Right renal cortex interstitium (tissue), 3 donors: ENCODE results near the gene GPR141. TPM values are rescaled to one million over a fixed set of nuclear protein-coding genes. Genes with fewer than 3 reads are reported as not detected.

ENCODE experiments used
- DNase-seq, 3 donors: peaks; one replicate each; pipeline ENCODE4 v3.0.0-alpha.2; 2013; ENCODE audit warnings: low read depth in 3 of 3, low spot score in 2 of 3
- polyA plus RNA-seq, 3 donors: library from polyadenylated mRNA; unstranded; fragments of 120-200 nt; gene quantifications; one replicate each; pipeline ENCODE4 v1.2.1, GENCODE V29; 2013; ENCODE audit not compliant: insufficient read length in 3 of 3

GPR141 gene, protein sequence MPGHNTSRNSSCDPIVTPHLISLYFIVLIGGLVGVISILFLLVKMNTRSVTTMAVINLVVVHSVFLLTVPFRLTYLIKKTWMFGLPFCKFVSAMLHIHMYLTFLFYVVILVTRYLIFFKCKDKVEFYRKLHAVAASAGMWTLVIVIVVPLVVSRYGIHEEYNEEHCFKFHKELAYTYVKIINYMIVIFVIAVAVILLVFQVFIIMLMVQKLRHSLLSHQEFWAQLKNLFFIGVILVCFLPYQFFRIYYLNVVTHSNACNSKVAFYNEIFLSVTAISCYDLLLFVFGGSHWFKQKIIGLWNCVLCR
- under 1 TPM; 0.19 to 0.44 (median 0.42) TPM for polyA plus RNA-seq

DNA sequence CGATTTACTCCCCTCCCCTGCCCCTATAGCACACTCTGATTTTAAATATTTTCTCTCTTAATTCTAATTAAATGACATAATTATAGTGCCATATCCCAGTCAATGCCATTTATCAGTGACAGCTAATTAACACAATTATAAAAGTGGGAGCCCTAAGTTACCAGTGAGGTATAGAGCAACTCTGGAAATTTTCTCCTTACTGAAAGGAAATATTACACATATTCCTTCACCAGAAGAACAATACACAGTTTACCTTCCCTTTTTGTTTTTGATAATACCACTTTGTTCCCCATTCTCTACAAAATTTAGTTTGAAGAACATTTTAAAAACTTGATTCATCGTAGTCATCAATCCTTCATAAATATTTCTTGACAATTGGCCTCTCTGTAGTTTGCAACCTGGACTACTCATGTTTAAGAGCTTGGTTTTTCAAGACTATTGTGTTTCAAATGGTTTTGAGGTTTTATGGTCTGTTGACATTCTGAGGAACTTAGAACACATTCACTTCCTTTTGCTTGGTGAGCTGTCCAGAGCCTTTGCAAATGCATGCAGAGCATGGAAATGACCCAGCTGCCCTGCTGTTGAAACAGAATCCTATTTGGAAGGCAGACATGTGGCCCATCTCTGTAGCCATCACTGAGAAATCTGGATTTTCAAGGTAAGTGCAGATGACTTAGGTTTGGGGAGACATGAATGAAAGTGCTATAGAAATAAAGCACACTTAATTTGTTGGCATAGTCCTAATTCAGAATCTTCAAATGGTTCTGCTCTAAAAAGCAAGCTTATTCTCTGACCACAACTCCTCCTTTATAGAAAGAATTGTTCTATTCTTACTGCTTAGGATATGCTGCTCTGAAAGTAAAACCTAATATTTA, at the start of gene GPR141:
TSS of gene GPR141 (plus strand) at position 521 of the 875 bp plus-strand sequence. CDS start 56,628 bp downstream, outside the sequence.
- DNase-seq: peak in 2 of 3 donors; percentile 9 to 19

DNA sequence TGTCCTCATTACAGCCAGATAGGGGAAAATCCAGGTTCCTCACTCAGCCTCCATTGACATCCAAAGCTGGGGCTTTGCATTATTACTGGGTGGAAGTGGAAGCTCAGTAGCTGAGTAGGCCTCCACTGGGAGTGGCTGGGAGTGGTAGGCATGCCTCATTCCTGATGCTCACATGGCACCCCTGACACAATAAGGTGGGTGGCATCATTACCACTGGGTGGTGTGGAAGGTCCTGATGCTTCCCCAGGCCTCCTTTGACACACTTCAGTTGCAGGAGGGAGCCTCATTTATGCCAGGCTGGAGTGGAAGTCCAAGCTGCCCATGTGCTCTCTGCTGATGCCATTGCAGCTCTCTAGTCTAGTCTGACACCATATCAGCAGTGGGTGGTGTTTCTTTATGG, 48.2 kb upstream of the GPR141 start:
- no peak for DNase-seq

DNA sequence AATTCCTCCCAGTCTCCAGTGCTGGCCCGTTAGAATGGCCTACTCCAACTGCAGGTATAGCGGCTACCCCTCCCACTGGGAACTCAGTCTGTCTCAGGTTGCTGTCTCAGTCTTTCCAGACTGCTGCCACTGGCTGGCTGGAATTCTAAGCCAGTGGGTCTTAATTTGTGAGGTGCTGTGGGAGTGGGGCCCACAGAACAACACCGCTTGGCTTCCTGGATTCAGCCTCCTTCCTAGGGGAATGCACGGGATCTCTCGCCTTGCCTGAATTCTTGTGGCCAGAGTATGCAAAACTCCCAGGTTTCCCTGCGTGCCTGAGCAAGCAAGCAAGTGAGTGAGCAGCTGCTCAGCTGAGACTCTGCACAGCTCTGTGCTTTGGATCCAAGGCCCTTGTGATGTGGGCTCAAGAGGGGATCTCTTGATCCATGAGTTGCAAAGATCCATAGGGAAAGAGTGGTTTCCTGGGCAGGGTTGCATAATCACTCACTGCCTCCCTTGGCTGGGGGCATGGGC, 41.5 kb upstream of the GPR141 start:
- DNase-seq: no peak

DNA sequence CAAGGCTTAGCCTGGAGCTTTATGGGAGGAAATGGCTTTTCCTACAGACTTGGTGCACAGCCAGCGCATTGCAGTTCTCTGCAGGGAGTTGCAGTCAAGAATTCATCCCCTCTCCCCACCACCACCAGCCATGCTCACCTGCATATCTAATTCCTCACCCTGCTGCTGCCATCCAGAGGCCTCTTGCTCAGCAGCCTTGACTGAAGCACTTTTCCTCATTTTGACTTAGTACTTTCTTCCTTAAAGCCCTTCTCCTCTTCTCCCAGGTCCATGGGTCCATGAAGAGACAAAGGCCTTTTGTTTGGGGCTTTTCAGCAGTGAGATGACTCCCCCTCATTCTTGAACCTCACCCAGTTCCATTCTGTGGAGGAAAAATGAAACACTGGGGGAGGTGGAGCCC, 39.7 kb upstream of the GPR141 start:
- peak in 1 of 3 donors; percentile 8 for DNase-seq

DNA sequence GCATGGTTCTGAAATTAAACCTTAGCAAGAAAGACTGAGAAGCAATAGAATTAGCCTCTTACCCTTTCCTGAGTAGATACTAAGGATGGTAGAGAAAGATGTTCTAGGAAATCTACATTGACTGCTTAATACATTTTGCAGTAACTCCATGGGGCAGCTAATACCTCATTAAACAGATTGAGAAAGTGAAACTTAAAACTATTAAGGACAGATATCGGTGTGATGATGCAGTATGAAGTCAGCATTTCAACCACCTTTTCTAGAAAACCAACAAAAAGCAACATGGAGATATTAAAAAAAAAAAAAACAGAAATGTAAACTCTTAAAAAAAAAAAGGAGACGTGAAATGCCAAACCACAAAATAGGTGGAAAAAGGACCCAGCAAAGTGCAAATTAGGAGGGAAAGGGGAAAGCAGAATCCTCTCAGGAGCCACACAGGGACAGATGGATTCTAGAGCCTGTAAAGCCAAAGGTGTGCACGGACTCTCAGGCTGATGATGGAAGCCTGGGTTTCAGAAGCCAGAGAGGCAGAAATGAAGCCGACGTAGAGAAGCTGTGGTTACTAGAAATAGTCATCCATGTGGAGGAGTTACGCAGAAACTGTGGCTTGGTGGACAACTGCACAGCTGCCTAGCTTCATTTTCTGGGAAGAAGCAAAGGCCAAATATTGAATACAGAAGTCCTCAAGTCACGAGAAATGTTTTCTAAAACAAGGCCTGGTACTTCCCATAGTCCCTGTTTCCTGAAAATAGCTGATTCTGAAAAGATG, 38.1 kb upstream of the GPR141 start:
- no peak for DNase-seq

DNA sequence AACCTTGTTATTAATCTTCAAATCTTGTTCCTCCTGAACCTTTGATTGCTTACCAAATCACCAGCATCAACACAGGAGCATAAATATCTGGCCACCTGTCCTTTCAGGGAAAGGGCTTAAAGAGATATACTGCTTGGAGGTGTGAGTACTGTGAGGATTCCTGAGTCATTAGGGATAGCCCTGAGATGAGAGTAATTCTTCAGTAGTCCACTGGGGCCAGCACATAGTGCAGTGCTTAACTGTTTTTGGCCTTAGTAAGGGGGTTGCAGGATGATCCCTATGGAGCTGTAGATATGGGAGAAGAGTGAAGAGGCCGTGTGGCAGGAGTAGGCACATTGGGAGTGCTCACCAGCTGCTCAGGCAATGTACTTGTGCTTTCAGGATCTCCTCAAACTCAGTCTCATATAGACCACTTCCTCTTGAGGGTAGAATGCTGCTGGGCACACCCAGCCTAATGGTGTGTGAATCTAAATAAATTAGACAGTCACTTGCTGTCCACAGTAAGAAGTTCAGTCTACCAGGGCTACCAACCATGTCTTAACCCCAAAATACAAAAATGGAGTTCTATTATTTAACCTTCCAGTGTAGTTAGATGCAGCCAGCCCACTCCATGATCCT, 26.5 kb upstream of the GPR141 start:
- DNase-seq: no peak

DNA sequence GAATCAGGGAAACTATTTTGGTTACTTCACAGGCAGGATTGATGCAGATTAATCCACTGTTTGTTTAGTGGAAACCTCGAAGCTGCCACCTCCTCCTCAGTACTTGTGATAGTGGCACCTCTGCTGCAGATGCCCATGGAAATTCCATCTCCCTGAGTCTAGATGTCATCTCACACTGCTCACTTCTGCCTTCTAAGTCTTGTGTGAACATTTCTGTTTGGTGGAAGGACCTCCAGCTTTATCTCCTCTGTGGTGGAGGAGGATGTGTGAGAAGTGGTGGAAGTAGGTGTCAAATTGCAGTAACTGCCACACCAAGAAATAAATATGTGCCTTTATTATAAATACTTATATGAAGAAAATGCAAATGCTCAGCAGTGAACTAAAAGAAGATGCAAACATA, 25.8 kb upstream of the GPR141 start:
- DNase-seq: no peak

DNA sequence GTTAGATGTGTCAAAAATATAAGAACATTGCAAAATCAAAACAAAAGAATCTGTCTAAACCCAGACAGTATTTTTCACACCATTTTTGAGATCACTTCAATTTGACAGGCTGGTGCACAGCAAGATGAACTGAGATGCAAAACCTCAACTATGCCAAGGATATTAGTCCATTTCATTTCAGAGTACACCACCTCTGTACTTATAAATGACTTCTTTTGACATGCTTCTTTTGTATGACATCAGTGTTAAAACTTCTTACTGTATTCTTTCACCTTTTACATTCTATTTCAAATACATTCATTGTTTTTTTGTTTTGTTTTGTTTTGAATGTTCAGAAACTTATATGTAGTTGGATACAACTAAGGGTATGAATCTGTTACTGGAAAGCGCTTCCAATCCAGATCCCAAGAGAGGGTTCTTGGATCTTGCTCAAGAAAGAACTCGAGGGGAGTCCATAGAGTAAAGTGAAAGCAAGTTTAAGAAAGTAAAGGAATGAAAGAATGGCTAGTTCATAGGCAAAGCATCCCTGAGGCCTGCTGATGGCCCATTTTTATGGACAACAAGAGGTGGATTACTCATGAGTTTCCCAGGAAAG, 23.5 kb upstream of the GPR141 start:
- no peak for DNase-seq

DNA sequence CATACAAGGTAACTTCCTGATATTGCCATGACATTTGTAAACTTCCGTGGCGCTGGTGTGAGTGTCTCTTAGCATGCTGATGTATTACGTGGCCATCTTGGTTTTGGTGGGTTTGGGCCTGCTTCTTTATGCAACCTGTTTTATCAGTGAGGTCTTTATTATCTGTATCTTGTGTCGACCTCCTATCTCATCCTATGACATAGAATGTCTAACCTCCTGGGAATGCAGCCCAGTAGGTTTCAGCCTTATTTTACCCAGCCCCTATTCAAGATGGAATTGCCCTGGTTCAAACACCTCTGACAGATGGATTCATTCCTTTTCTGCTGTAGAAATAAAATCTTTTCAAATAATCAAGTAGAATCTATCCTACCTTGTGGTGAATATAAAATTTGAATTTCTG, 23.0 kb upstream of the GPR141 start:
- no peak for DNase-seq

DNA sequence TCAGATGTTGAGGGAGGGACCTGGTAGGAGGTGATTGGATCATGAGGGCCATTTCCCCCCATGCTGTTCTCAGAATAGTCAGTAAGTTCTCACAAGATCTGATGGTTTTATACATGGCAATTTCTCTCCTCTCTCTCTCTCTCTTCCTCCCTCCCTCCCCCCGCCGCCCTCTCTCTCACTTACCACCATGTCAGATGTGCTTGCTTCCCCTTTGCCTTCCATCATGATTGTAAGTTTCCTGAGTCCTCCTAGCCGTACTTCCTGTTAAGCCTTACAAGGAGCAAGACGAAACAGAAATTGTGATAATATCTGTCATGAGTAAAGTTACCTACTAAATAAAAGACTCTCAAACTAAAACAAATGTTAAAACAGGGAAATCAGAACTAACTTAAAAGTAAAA, 19.9 kb upstream of the GPR141 start:
- DNase-seq: no peak

DNA sequence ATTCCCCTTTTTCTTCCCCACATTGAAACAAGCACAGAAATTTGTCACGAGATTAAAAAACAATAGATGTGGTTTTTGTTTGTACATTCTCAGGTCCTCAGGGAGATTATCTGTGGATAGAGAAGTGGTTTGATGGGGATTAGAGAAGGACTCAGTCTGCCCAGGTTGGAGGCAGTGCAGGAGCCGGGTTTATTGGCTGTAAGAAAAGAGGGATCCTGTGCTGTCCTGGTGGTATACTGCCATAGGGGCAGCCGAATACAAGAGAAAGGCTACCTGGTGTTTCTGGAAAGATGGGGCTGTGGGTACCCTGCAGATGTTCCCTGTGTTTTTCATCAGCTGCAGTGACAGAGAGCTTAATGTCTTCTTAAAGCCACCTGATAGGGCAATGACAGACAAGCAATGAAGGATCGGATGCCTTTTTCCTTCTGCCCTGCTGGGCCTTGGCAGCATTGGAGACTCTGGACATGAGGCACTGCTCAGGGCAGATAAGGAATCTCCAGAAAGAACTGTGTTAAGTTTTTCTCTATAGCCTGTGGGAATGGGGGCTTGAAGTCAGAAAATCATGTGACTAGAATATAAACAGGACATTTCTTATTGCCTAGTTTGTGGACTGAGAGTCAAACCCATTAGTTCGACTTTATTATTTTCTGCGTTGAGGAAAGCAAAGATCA, 18.1 kb upstream of the GPR141 start:
- DNase-seq: no peak

DNA sequence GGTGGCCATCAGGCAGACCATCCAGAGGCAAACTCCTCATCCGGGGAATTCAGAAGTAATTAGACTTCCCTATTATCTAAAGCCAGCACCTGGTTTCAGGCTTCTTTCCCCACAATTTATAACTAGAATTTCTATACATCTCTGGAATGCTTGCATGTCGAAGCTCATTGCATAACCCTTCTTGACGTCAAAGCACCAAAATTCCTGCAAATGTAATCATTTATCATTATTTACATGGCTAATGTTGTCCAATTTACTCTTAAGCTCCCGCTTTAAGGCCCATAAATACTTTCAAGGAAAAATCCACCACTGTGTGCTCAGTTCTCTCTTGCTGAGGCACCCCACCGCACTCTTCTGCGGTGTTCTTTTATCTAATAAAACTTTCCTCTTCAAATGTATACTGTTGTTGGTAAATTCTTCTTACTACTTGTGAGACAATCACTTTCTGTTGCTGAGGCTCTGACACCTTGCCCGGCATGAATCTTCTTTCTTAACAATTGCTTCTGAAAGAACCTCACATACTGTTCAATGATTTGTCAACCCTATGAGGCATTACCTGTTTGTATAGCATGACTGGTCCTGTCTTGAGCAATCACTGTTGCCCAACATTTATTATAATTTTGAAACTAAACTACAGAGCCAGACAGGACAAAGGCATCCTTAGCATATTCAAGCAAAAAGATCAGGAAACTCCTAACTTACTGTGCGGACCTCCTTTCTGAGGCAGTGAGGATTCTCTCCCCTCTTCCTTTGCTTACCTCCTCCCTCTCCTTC, 17.4 kb upstream of the GPR141 start:
- no peak for DNase-seq

DNA sequence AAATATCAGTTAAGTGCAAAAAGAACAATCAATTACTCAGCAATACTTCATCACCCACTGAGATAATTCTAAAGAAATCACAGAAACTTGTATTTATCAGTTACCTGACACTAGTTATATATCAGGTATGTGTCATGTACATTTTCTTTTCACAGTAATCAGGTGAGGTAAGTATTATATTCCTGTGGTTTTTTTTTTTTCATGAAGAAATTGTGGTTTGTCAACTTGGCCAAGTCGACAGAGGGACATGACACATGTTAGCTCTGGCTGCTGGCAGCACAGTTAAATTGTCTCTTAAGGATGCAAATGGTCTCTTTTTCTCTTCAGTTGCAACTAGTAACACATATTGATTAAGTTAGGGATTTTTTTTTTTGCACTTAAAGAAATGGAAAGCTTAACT, 13.7 kb upstream of the GPR141 start:
- DNase-seq: no peak

DNA sequence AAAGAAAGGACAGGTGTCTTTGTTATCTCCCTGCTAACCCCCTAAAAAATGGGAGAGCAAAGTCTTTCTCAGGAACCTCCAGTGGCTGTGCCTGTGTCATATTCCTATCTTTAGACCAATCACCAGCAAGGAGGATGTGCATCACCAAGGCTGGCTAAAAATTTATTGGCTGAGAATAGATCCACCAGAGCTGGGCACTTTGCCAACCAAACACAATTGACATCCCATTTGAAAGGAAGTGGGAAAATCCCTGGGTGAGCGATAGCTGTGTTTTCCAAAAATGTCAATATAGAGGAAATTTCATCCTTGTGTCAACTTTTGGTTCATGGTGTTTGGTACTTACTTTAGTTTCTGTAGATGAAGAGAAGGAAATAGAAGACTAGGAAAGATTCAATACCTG, 13.1 kb upstream of the GPR141 start:
- DNase-seq: no peak

DNA sequence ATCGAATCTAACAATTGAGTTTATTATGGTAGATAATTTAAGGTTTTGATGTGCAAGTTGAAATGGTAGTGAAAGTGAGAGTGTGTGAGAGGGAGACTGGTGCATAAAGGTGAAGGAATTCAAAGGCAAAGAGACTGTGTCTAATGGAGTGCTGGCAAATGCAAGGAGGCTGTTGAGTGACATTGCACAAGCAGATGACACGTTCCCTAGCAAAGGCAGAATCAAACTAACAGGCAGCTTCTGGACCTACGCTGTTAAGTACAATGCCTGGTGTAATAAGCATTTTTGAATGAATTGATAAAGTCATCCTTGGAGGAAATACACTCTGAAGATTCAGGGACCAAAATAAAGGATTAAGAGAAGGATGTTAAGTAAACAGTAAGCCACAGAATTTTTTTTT, 11.7 kb upstream of the GPR141 start:
- no peak for DNase-seq

DNA sequence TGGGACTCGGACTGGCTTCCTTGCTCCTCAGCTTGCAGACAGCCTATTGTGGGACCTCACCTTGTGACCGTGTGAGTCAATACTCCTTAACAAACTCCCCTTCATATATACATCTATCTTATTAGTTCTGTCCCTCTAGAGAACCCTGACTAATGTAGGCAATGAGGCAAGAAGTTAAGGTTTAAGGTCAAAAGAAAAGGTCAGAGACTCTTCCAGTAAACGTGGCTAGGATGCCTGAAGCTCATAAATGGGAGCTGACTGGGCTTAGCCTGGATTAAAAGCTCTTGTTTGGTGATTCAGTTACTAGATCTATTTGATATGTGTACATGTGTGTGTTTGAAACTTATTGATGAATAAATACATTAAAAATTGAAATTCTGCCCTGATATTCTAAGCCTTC, 10.6 kb upstream of the GPR141 start:
- no peak for DNase-seq

DNA sequence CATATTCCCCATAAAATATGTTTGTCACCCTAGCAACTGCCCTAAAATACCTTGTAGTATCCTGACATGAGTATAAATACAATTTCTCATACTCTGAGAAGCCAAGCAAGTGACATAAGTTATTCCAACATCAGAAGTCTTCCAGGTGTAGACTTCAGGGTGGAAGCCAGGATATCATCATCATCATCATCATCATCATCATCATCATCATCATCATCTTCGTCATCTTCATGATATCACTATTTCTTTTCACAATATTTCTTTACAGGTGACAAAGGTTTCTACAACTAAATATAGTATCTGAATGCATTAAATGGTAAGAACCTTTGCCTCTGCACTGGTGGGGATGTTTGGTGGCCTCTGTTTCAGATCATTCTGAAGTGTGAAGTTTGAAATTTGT, 10.0 kb upstream of the GPR141 start:
- DNase-seq: no peak

DNA sequence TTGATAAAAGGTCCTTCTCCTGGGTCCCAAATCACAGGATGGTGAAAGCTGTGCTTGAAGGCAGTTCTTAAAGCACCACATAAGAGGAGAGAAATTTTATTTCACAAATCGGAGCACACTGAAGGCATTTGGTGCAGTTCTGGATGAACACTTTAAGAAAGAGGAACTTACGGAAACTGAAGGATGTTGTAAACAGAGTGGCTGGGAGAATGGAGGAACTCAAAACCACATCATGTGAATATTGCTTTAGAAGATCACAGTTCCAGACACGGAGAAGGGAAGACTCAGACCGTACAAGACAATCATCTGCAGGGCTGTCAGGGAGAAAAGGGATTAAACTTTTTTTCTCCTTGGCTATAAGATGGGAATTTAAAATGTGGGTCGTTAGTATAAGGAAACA, 9.0 kb upstream of the GPR141 start:
- no peak for DNase-seq

DNA sequence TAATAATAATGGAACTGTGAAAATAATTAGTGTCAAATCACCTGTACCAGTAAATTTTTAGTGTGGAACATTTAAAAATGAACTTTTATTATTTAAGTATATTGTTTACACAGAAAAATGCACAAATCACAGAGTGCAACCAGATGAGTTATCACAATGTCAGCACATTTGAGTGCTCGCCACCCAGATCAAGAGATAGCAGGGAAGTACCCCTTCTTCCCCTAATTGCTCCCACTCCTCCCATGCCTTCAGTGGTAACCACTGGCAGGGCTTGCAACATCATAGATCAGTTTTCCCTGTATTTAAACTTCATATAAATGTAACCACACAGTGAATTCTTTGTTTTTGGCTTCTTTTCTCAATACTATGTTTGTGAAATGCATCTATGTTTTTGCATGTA, 7.8 kb upstream of the GPR141 start:
- no peak for DNase-seq
